ENCODE results near the gene HHIP. TPM values are rescaled to one million over a fixed set of nuclear protein-coding genes. Genes with fewer than 3 reads are reported as not detected.

The HHIP gene
- total RNA-seq, 1 experiment from 2014 or later = not detected

DNA sequence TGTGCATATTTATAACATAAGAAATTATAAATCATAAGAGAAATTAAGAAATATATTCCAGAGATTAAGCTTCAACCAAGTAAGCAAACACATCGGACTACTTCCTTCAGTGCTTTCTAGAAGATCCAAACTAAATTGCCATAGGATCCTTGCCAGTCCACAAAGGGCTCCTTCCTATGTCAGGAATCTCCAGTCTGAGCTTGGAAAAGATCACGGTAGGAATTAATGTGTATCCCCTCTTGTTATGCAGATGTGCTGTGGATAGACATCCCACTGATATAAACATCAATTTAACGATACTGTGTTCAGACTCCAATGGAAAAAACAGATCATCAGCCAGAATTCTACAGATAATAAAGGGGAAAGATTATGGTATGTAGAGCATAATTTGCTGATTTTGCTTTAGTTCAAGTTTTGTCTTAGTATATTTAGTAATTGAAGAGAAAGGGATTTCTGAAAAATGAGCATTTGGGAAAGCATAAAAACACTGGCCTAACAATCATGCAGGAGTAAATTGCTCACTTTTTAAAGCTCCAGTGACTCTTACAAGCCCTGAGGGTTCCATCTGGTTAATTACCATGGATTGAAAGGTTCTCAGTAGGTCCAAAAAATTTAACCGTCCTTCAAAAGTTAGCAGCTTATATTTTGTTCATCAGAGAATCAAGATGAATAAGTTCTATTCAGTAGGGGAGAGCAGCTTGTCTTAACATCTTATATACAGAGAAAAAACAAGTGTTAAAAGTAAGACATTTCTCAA, 65.9 kb downstream of the HHIP start:
- DNase-seq (ENCODE audit: low read depth, low spot score) (no peak), ATAC-seq (no peak)
- H3K9ac ChIP-seq (ENCODE audit: low read length) = no peak overlapping the region
- no peak for TF ChIP-seq SP1 (IDR thresholded peaks at IDR 0.05; ENCODE audit: low read depth)
- no peak for TF ChIP-seq CEBPB (IDR thresholded peaks at IDR 0.05; ENCODE audit: low read depth)
- no peak for TF ChIP-seq EZH2phosphoT487 (IDR thresholded peaks at IDR 0.05; ENCODE audit: borderline replicate concordance)
- TF ChIP-seq ELF1 (IDR thresholded peaks at IDR 0.05; ENCODE audit: borderline replicate concordance, low read depth) = no peak
- no peak for TF ChIP-seq CBX3 (IDR thresholded peaks at IDR 0.05; ENCODE audit: low read depth)
- TF ChIP-seq, protein P1, sequence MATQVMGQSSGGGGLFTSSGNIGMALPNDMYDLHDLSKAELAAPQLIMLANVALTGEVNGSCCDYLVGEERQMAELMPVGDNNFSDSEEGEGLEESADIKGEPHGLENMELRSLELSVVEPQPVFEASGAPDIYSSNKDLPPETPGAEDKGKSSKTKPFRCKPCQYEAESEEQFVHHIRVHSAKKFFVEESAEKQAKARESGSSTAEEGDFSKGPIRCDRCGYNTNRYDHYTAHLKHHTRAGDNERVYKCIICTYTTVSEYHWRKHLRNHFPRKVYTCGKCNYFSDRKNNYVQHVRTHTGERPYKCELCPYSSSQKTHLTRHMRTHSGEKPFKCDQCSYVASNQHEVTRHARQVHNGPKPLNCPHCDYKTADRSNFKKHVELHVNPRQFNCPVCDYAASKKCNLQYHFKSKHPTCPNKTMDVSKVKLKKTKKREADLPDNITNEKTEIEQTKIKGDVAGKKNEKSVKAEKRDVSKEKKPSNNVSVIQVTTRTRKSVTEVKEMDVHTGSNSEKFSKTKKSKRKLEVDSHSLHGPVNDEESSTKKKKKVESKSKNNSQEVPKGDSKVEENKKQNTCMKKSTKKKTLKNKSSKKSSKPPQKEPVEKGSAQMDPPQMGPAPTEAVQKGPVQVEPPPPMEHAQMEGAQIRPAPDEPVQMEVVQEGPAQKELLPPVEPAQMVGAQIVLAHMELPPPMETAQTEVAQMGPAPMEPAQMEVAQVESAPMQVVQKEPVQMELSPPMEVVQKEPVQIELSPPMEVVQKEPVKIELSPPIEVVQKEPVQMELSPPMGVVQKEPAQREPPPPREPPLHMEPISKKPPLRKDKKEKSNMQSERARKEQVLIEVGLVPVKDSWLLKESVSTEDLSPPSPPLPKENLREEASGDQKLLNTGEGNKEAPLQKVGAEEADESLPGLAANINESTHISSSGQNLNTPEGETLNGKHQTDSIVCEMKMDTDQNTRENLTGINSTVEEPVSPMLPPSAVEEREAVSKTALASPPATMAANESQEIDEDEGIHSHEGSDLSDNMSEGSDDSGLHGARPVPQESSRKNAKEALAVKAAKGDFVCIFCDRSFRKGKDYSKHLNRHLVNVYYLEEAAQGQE (IDR thresholded peaks at IDR 0.05; ENCODE audit: low read depth) = no peak
- no peak for TF ChIP-seq TCF7L2 (IDR thresholded peaks at IDR 0.05; ENCODE audit: borderline replicate concordance, extremely low read depth, insufficient read depth, insufficient read length)
- no peak for TF ChIP-seq SIN3A (IDR thresholded peaks at IDR 0.05; ENCODE audit: low read depth)
- TF ChIP-seq YY1 (IDR thresholded peaks at IDR 0.05; ENCODE audit: extremely low read depth, insufficient replicate concordance, low read depth, low read length) = no peak
- no peak for TF ChIP-seq FOSL1 (IDR thresholded peaks at IDR 0.05; ENCODE audit: low read depth)
- TF ChIP-seq, protein P2, sequence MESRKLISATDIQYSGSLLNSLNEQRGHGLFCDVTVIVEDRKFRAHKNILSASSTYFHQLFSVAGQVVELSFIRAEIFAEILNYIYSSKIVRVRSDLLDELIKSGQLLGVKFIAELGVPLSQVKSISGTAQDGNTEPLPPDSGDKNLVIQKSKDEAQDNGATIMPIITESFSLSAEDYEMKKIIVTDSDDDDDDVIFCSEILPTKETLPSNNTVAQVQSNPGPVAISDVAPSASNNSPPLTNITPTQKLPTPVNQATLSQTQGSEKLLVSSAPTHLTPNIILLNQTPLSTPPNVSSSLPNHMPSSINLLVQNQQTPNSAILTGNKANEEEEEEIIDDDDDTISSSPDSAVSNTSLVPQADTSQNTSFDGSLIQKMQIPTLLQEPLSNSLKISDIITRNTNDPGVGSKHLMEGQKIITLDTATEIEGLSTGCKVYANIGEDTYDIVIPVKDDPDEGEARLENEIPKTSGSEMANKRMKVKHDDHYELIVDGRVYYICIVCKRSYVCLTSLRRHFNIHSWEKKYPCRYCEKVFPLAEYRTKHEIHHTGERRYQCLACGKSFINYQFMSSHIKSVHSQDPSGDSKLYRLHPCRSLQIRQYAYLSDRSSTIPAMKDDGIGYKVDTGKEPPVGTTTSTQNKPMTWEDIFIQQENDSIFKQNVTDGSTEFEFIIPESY (IDR thresholded peaks at IDR 0.05; ENCODE audit: extremely low read depth, insufficient replicate concordance, low read length) = no peak
- TF ChIP-seq RAD21 (IDR thresholded peaks at IDR 0.05; ENCODE audit: low read depth) = no peak
- TF ChIP-seq, protein P3, sequence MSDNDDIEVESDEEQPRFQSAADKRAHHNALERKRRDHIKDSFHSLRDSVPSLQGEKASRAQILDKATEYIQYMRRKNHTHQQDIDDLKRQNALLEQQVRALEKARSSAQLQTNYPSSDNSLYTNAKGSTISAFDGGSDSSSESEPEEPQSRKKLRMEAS (IDR thresholded peaks at IDR 0.05) = no peak
- TF ChIP-seq ZFX (IDR thresholded peaks at IDR 0.05) = no peak
- TF ChIP-seq JUND (IDR thresholded peaks at IDR 0.05) = no peak
- TF ChIP-seq, protein P4, sequence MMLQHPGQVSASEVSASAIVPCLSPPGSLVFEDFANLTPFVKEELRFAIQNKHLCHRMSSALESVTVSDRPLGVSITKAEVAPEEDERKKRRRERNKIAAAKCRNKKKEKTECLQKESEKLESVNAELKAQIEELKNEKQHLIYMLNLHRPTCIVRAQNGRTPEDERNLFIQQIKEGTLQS (IDR thresholded peaks at IDR 0.05) = no peak
- TF ChIP-seq POLR2AphosphoS5 (IDR thresholded peaks at IDR 0.05; ENCODE audit: low read depth, low read length) = no peak
- no peak for TF ChIP-seq POLR2A (IDR thresholded peaks at IDR 0.05; ENCODE audit: borderline replicate concordance, extremely low read depth, insufficient read depth, insufficient read length)
- TF ChIP-seq, protein P5, sequence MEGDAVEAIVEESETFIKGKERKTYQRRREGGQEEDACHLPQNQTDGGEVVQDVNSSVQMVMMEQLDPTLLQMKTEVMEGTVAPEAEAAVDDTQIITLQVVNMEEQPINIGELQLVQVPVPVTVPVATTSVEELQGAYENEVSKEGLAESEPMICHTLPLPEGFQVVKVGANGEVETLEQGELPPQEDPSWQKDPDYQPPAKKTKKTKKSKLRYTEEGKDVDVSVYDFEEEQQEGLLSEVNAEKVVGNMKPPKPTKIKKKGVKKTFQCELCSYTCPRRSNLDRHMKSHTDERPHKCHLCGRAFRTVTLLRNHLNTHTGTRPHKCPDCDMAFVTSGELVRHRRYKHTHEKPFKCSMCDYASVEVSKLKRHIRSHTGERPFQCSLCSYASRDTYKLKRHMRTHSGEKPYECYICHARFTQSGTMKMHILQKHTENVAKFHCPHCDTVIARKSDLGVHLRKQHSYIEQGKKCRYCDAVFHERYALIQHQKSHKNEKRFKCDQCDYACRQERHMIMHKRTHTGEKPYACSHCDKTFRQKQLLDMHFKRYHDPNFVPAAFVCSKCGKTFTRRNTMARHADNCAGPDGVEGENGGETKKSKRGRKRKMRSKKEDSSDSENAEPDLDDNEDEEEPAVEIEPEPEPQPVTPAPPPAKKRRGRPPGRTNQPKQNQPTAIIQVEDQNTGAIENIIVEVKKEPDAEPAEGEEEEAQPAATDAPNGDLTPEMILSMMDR (IDR thresholded peaks at IDR 0.05 in 2 of 3, conservative IDR thresholded peaks at IDR 0.05 in 1 of 3; ENCODE audit: borderline replicate concordance in 1 of 3, insufficient read depth in 1 of 3, low read depth in 2 of 3, low read length in 2 of 3) = no peak
- no peak for TF ChIP-seq EZH2 (IDR thresholded peaks at IDR 0.05)
- H4K20me1 ChIP-seq (ENCODE audit: insufficient read depth) = no peaks in the 10 kb centered on the region
- ChIA-PET CTCF (no interaction called here), POLR2A (no interaction called here), RAD21 (ENCODE audit: low non-redundant PET in 1 of 2, low total read pairs in 2 of 2, uncharacterized antibody in 2 of 2, unreplicated experiment in 2 of 2) (no interaction called here)
- BruUV-seq (replicated peaks) = no TSS peak
- no peak overlapping the region for H3K27ac ChIP-seq (ENCODE audit: low read depth, low read length)
- H3K36me3 ChIP-seq (ENCODE audit: control insufficient read depth in 1 of 2, insufficient read depth in 2 of 2, low read length in 2 of 2) = no peaks in the 10 kb centered on the region
- H3K27me3 ChIP-seq (ENCODE audit: insufficient read depth, low read length) = no peaks in the 10 kb centered on the region
- intact Hi-C loops (cut with micrococcal nuclease) = no loop called here
- no peaks in the 10 kb centered on the region for H3K9me2 ChIP-seq (ENCODE audit: insufficient read depth)
- H3K4me3 ChIP-seq (replicated peaks in 1 of 2; ENCODE audit: low read depth in 1 of 2, low read length in 2 of 2) = no peak overlapping the region
- H2AFZ ChIP-seq (ENCODE audit: low read depth, low read length, poor library complexity, severe bottlenecking) = no peak overlapping the region
- peaks cover 15 to 31% of the 10 kb centered on the region in 2 experiments; a peak in 3 of 4 replicates for H3K4me1 ChIP-seq (ENCODE audit: control insufficient read depth in 1 of 2, insufficient read depth in 2 of 2, low read length in 2 of 2)
- H3K79me2 ChIP-seq (ENCODE audit: insufficient read depth, low read length) = no peaks in the 10 kb centered on the region
- H3K9me3 ChIP-seq (ENCODE audit: control insufficient read depth in 1 of 2, insufficient read depth in 1 of 2, low read depth in 1 of 2, low read length in 2 of 2) = no peaks in the 10 kb centered on the region
- no peak overlapping the region for H3K4me2 ChIP-seq (ENCODE audit: low read length)
